HEK293 (cell line): ENCODE measurements around the gene SAMM50.
A peak's percentile ranks its signal among the peaks of the same experiment; 100 is the strongest.

Experiments
- CTCF ChIA-PET: fragments of 350-600 bp; formaldehyde crosslinking; extraction: SDS; loops from one replicate; lab custom pipeline; 2021; ENCODE audit warnings: antibody characterized with exemption; lab: Yijun Ruan, JAX
- POLR2A ChIA-PET: fragments of 300-600 bp; formaldehyde crosslinking; extraction: SDS; loops from one replicate; lab custom pipeline; 2020; ENCODE audit warnings: antibody characterized with exemption, inconsistent platforms; lab: Yijun Ruan, JAX
- H3K27ac ChIP-seq: fragments of 200-500 bp; sonication (Bioruptor generic); 2 replicates; pipeline ENCODE4 v1.5.1; 2014; ENCODE audit warnings: low read depth, low read length, control low read depth, inconsistent platforms; ENCODE audit errors: extremely low read depth
- H3K36me3 ChIP-seq, 2 experiments: fragments of 200-500 bp in 1 of 2; sonication (Bioruptor generic) in 1 of 2; 1 replicate in 1 of 2; 2 replicates in 1 of 2; pipeline ENCODE4 v1.5.1; 2014 to 2017; ENCODE audit warnings: inconsistent platforms in 2 of 2, low read length in 2 of 2; ENCODE audit not compliant: control insufficient read depth in 2 of 2, insufficient read depth in 1 of 2
- H3K4me1 ChIP-seq: fragments of 200-500 bp; sonication (Bioruptor generic); 2 replicates; pipeline ENCODE4 v1.5.1; 2014; ENCODE audit warnings: mild to moderate bottlenecking, low read length, inconsistent platforms; ENCODE audit not compliant: control insufficient read depth, insufficient read depth
- H3K4me3 ChIP-seq: 2 replicates; pipeline ENCODE4 v1.5.1; 2011; ENCODE audit warnings: low read depth, mild to moderate bottlenecking, control low read depth, low read length, moderate library complexity
- H3K9me3 ChIP-seq: fragments of 200-500 bp; sonication (Bioruptor generic); 2 replicates; pipeline ENCODE4 v1.5.1; 2014; ENCODE audit warnings: low read depth, low read length, inconsistent platforms; ENCODE audit not compliant: control insufficient read depth, insufficient read depth
- FEZF1 ChIP-seq: fragments of 450-650 bp; formaldehyde crosslinking; IDR thresholded peaks from 2 replicates; pipeline ENCODE4 v1.5.1; 2016; ENCODE audit warnings: missing biosample characterization, missing genetic modification characterization
- GLI4 ChIP-seq: fragments of 450-650 bp; formaldehyde crosslinking; IDR thresholded peaks from 2 replicates; pipeline ENCODE4 v1.5.1; 2016; ENCODE audit warnings: missing biosample characterization, missing genetic modification characterization
- HOXD13 ChIP-seq: sonication (generic); formaldehyde crosslinking; IDR thresholded peaks from 2 replicates; pipeline ENCODE4 v1.8.0; 2022; ENCODE audit warnings: missing genetic modification reagents, borderline replicate concordance
- PATZ1 ChIP-seq: fragments of 450-650 bp; formaldehyde crosslinking; IDR thresholded peaks from 2 replicates; pipeline ENCODE4 v1.5.1; 2016; ENCODE audit warnings: missing biosample characterization, missing genetic modification characterization
- PRDM2 ChIP-seq: fragments of 450-650 bp; formaldehyde crosslinking; IDR thresholded peaks from 2 replicates; pipeline ENCODE4 v1.5.1; 2016; ENCODE audit warnings: missing biosample characterization, missing genetic modification characterization, borderline replicate concordance
- SCRT2 ChIP-seq: fragments of 450-650 bp; formaldehyde crosslinking; IDR thresholded peaks from 2 replicates; pipeline ENCODE4 v1.5.1; 2016; ENCODE audit warnings: missing biosample characterization, missing genetic modification characterization
- ZNF114 ChIP-seq: fragments of 450-650 bp; formaldehyde crosslinking; IDR thresholded peaks from 2 replicates; pipeline ENCODE4 v1.5.0; 2017; ENCODE audit warnings: missing biosample characterization, missing genetic modification characterization
- ZNF223 ChIP-seq: fragments of 450-650 bp; formaldehyde crosslinking; IDR thresholded peaks from 2 replicates; pipeline ENCODE4 v1.5.1; 2016; ENCODE audit warnings: missing biosample characterization, missing genetic modification characterization
- ZNF23 ChIP-seq: fragments of 450-650 bp; formaldehyde crosslinking; IDR thresholded peaks from 2 replicates; pipeline ENCODE4 v1.5.1; 2016; ENCODE audit warnings: missing biosample characterization, missing genetic modification characterization, borderline replicate concordance
- ZNF335 ChIP-seq: fragments of 450-650 bp; formaldehyde crosslinking; conservative IDR thresholded peaks from 2 replicates; pipeline ENCODE4 v1.5.1; 2016; ENCODE audit warnings: missing biosample characterization, missing genetic modification characterization
- ZNF354C ChIP-seq: fragments of 450-650 bp; formaldehyde crosslinking; IDR thresholded peaks from 2 replicates; pipeline ENCODE4 v1.5.1; 2016; ENCODE audit warnings: missing biosample characterization, missing genetic modification characterization, low read depth, borderline replicate concordance
- ZNF362 ChIP-seq: fragments of 450-650 bp; formaldehyde crosslinking; IDR thresholded peaks from 2 replicates; pipeline ENCODE4 v1.5.1; 2016; ENCODE audit warnings: missing biosample characterization, missing genetic modification characterization
- ZNF423 ChIP-seq: fragments of 450-650 bp; formaldehyde crosslinking; IDR thresholded peaks from 2 replicates; pipeline ENCODE4 v1.5.1; 2016; ENCODE audit warnings: missing biosample characterization, missing genetic modification characterization
- ZNF513 ChIP-seq: fragments of 450-650 bp; IDR thresholded peaks from 2 replicates; pipeline ENCODE4 v1.5.1; 2018; ENCODE audit warnings: missing biosample characterization, missing genetic modification characterization
- ZNF639 ChIP-seq: fragments of 450-650 bp; formaldehyde crosslinking; IDR thresholded peaks from 2 replicates; pipeline ENCODE4 v1.5.1; 2016; ENCODE audit warnings: missing biosample characterization, missing genetic modification characterization
- ZNF768 ChIP-seq: fragments of 450-650 bp; formaldehyde crosslinking; IDR thresholded peaks from 2 replicates; pipeline ENCODE4 v1.5.1; 2018; ENCODE audit warnings: missing biosample characterization, mild to moderate bottlenecking, missing genetic modification characterization
- ZSCAN4 ChIP-seq: fragments of 450-650 bp; formaldehyde crosslinking; IDR thresholded peaks from 2 replicates; pipeline ENCODE4 v1.5.1; 2017; ENCODE audit warnings: missing biosample characterization, missing genetic modification characterization
- ZSCAN5A ChIP-seq: fragments of 450-650 bp; formaldehyde crosslinking; IDR thresholded peaks from 2 replicates; pipeline ENCODE4 v1.5.1; 2016; ENCODE audit warnings: missing biosample characterization, missing genetic modification characterization

SAMM50 gene

GRCh38 chr22:43919106-43919973 lies 35.9 kb upstream of the SAMM50 start:
- ChIA-PET CTCF (interaction anchor here (1.1 to 1.3 kb wide), 2 partner anchors 27 to 37 kb away, joined by 5 to 6 read pairs; no protein-coding TSS in a partner anchor), POLR2A (no interaction called here)
- TF ChIP-seq PRDM2 (tag by site-specific recombination) (no peak), SCRT2 (tag by site-specific recombination) (peak; percentile 39; the same call in 1 of the 2 replicates), ZSCAN4 (tag by site-specific recombination) (no peak), HOXD13 (CRISPR knock-in tag) (no peak), ZNF223 (tag by site-specific recombination) (no peak), ZSCAN5A (tag by site-specific recombination) (no peak), ZNF335 (no peak)
- Histone ChIP-seq H3K27ac (no peak overlapping the region), H3K4me3 (no peak overlapping the region), H3K36me3 (no peaks in the 10 kb centered on the region), H3K4me1 (peaks cover 3% of the 10 kb centered on the region; the same call in 1 of the 2 replicates), H3K9me3 (no peaks in the 10 kb centered on the region)

- POLR2A ChIA-PET, result interaction anchor here (1.3 kb wide), 2 partner anchors 24 to 34 kb away, joined by 4 to 5 read pairs; partner anchors contain the start of gene SAMM50
- peaks cover 3% of the 10 kb centered on the region; the same call in 1 of the 2 replicates for H3K4me1 ChIP-seq
- H3K36me3 ChIP-seq, result no peaks in the 10 kb centered on the region
- CTCF ChIA-PET, result interaction anchor here (0.7 to 1.9 kb wide), 7 partner anchors 15 to 733 kb away, joined by 3 to 7 read pairs (median 3); no protein-coding TSS in a partner anchor
- H3K9me3 ChIP-seq, result no peaks in the 10 kb centered on the region
- no peak overlapping the region for H3K27ac ChIP-seq
- no peak overlapping the region for H3K4me3 ChIP-seq
- TF ChIP-seq ZNF23 (tag by site-specific recombination), result no peak
- no peak for TF ChIP-seq ZNF114 (tag by site-specific recombination)
- no peak for TF ChIP-seq ZNF423
- TF ChIP-seq GLI4 (tag by site-specific recombination), result no peak
- TF ChIP-seq ZNF513 (tag by site-specific recombination), result no peak
- TF ChIP-seq ZNF362, result no peak
- no peak for TF ChIP-seq ZNF768 (tag by site-specific recombination)
- TF ChIP-seq PATZ1, result no peak
- TF ChIP-seq ZNF639 (tag by site-specific recombination), result no peak
- TF ChIP-seq ZNF354C, result no peak
- no peak for TF ChIP-seq FEZF1 (tag by site-specific recombination)
Observed at GRCh38 chr22:43921370-43921769, 33.9 kb upstream of the SAMM50 start.
